GM19240 (cell line): ENCODE data around the gene TOR4A.
"Not testable (repeated sequence)": the region's sequence is repeated elsewhere in the genome, so short reads cannot be mapped to it uniquely, and the experiment has no call there.

Experiments used
- DNase-seq: peaks from one replicate; pipeline ENCODE4 v3.0.0; 2011; ENCODE audit warnings: low spot score; ENCODE audit not compliant: insufficient read length

Gene TOR4A

GRCh38 chr9:137237759-137238726 is 39.5 kb upstream of the TOR4A start:
- no peak for DNase-seq

GRCh38 chr9:137239541-137240200 is 37.9 kb upstream of the TOR4A start:
- not testable (repeated sequence) for DNase-seq

- DNase-seq = peak; percentile 64
Measured at GRCh38 chr9:137240318-137240840, 37.1 kb upstream of the TOR4A start.

- DNase-seq = peak; percentile 99
Measured at GRCh38 chr9:137240841-137241489, 36.6 kb upstream of the TOR4A start, which contains the start of gene TUBB4B. TUBB4B (plus strand) TSS chr9:137241287; CDS start chr9:137241361, 74 bp downstream.

GRCh38 chr9:137241490-137242268 is 35.8 kb upstream of the TOR4A start:
- no peak for DNase-seq

- no peak for DNase-seq
Measured at GRCh38 chr9:137242269-137243203, 35.0 kb upstream of the TOR4A start.

GRCh38 chr9:137243266-137243625 is 34.3 kb upstream of the TOR4A start:
- not testable (repeated sequence) for DNase-seq

- no peak for DNase-seq
Measured at GRCh38 chr9:137243626-137244485, 33.7 kb upstream of the TOR4A start.

GRCh38 chr9:137244486-137245449 is 32.8 kb upstream of the TOR4A start:
- DNase-seq = no peak

GRCh38 chr9:137245450-137246421 is 31.8 kb upstream of the TOR4A start:
- no peak for DNase-seq

- no peak for DNase-seq
Measured at GRCh38 chr9:137247135-137247915, 30.2 kb upstream of the TOR4A start.

GRCh38 chr9:137247916-137248175 is 29.7 kb upstream of the TOR4A start:
- no peak for DNase-seq

GRCh38 chr9:137250329-137251193 is 27.0 kb upstream of the TOR4A start:
- DNase-seq = no peak

GRCh38 chr9:137251194-137251461 is 26.4 kb upstream of the TOR4A start, which contains the start of gene STPG3:
STPG3 (plus strand) TSS chr9:137251286; CDS start chr9:137251287, 1 bp downstream.
- DNase-seq = no peak
